HG03571 (cell line): ENCODE data around the gene PARVA.

Experiments used
- ATAC-seq: cut with Tn5 transposase; IDR thresholded peaks from one replicate; pipeline ENCODE4 v1.9.1; 2021; ENCODE audit not compliant: unreplicated experiment

Gene PARVA

GRCh38 chr11:12376259-12377081 is 901 bp upstream of the PARVA start:
- no peak for ATAC-seq

DNA sequence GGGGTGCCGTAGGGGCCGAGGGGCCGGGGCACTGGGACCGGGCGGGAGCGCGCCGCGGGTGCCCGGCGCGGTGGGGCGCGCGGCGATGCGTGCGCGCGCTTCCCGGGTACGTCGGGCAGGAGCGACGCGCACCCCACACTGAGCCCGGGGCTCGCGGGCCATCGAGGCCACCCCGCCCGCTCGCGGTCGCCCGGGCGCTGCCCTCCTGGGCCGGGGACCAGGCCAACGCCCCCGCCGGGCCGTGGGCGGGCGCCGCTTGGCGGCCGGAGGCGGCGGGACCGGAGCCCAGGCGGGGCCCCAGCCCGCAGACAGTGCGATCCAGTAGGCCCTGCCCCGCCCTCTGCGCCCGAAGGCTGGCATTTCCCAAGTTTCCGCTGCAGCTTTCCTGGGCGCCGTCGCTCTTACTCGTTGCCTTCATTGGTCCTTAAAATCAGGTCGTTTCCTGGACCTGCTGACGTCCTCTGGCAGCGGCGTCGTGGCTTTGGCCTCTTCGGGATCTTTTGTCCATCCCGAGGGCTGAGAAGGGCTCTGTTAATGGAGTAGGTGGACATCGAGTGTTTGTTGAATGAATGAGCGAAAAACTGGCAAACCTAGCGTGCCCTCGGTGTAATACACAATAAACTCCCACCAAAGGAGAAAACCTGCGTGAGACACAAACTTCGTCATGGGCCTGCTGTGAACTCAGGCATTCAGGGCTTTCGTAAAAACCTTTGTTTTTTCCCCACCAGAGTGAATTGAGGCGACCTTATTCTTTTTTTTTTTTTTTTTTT is 638 bp downstream of the PARVA start:
- ATAC-seq = no peak

- no peak for ATAC-seq
Measured at GRCh38 chr11:12380565-12381325, 3.4 kb downstream of the PARVA start.

GRCh38 chr11:12381875-12382274 is 4.5 kb downstream of the PARVA start:
- no peak for ATAC-seq

GRCh38 chr11:12382451-12382850 is 5.1 kb downstream of the PARVA start:
- ATAC-seq = no peak

DNA sequence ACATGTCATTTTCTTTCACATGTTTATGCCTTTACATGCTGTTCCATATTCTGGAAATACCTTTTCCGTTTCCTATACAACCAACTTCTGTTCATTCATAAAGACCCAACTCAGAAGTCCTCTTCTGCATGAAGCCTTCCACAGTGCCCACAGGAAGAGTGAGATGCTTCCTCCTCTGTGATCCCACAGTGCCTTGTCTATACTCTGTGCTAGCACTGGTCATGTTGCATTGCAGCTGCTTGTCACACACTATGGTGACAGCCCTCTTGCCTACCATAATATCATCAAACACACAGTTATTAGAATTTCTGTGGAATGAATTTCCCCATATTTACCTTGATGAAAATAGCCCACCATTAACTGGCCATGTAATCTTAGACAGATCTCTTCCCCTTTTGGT is 8.9 kb downstream of the PARVA start:
- ATAC-seq = no peak

DNA sequence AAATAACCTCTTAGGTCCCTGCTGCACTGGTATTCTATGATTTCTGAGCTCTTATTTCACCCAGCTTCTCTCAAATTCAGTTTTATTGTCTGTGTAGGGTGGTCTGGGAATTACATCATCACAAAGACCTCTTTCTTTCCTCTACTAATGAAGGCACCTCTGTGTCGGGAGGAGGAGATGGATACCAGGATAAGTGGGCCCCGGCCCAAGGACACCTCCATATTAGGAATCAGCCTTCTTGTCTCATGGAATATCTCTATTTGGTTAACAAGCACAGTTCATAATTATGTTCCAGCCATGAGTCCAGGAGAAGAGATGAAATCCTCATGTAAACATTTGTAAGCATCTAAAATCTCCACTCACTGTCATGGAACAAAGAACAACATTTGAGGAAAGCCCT is 9.4 kb downstream of the PARVA start:
- ATAC-seq = no peak

DNA sequence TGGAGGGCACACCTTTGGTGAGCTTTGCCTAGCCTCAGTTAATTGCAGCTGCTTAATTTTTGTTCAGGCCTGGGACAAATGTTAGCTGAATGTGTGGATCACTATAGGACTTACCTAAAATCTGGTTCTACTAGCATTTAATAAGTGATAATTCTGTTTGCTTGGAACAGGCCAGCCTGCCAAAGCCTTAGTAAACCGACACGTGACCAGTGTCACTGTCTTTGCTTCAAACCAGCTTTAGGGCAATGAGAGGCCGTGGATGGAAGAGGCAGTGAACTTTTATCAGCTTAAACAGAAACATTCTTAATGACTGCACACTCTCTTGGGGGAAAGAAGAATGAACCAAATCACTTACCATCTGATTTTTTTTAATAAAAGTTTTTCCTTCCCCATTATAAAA is 10.8 kb downstream of the PARVA start:
- ATAC-seq = no peak

DNA sequence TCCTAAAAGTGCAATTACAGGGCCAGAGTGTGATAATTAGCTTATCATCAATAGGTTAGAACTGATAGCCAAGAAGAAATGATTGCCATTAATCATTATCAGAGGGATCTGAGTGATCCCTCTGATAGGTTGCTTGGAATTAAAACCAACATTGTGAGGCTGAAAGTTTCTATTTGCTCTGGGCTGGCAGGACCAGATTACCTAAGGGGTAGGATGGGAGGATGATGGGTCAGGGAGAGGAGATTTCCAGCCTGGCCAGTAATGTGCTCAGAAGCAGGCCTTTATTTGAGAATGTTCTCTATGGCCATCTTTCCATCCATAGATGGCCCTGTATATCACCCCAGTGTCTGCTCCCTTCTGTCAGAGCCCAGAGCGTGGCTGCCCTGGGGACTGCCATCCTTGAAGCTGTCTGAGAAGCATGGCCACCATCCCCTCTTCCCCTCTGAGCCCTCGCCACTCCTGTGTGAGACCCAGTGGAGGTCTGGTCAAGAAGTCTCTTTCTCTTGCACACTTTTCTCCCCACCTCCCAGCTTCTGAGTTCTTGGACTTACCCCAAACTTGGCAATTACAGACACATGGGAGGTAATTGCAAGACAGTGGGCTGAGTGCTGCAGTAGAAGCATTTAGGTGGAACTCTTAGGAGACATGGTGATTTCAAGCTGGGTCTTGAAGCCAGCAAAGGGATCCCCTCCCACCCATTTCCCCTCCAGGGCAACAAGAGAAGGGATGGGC is 11.7 kb downstream of the PARVA start:
- ATAC-seq = no peak

DNA sequence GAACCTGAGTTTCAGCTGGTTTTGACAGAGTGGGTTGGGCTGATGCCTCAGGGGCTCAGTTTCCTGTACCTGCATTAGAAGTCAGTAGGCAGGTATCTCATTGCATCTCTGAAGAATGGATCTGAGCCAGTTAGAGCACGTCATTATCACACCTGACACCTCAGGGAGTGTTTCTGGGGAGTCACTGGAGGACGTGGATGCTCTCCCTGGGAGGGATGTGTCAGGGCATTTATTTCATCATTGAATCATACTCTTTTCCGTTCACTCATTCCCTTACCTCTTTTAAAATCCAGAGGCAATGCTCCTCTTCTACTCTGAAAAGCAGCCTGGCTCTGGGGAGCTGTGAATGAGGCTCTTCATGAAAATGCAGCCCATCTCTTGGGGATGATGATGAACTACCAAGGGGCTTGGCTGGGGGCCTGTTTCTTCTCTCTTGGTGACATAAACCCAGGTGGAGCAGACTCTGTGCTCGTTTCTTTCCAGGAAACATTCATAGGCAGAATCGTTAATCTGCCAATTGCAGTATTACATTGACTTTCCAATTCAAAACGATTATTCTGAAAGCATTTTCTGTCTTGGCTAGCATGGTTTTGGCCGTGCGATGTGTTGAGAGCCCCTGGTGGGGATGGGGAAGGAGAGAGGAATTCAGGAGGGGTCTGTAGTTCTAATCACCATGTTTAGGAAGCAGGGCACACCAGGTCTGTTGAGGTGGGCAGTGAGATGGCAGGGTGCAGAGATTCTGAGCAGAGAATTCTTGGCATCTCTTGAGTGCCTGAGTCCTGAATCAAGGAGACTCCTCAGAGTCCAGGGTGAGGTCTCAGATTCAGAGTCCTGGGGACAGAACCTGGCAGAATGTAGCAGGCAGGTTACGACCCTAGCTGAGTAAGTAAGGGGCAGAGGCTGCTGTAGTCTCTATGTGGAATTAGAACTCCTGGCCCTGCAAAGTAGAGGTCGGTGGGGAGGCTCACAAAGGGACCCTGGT is 12.6 kb downstream of the PARVA start:
- ATAC-seq = no peak

- no peak for ATAC-seq
Measured at GRCh38 chr11:12390687-12391110, 13.3 kb downstream of the PARVA start.

GRCh38 chr11:12392672-12393071 is 15.3 kb downstream of the PARVA start:
- no peak for ATAC-seq

DNA sequence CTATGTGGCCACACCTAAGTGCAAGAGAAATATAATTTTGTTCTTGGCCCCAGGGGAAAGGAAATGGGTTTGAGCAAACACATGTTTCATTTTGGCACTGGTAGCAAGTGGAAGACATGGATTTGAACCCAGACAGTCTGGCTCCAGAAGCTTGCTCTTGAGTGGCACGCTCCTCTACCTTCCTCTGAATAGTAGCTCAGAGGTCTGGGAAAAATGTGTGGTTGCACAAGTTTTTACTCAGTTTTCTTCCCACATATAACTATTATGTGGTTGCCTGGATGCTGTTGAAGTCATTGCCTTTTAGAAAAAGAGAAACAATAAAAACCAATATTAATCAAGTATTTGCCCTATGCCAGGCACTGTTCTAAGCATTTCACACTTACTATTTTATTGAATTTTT is 16.3 kb downstream of the PARVA start:
- no peak for ATAC-seq

DNA sequence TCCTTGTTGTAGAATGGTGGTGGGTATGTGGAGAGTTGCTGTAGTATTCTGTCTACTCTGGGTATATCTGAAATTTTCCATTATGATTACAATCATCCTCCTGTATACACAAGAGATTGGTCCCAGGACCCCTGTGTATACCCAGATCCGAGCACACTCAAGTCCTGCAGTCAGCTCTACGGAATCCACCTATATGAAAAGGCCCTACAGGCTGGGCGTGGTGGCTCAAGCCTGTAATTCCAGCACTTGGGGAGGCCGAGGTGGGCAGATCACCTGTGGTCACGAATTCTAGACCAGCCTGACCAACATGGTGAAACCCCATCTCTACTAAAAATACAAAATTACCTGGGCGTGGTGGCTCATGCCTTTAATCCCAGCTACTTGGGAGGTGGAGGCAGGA is 17.2 kb downstream of the PARVA start:
- ATAC-seq = no peak

GRCh38 chr11:12395333-12395732 is 18.0 kb downstream of the PARVA start:
- ATAC-seq = no peak

- ATAC-seq = no peak
Measured at GRCh38 chr11:12397931-12398334, 20.6 kb downstream of the PARVA start.

DNA sequence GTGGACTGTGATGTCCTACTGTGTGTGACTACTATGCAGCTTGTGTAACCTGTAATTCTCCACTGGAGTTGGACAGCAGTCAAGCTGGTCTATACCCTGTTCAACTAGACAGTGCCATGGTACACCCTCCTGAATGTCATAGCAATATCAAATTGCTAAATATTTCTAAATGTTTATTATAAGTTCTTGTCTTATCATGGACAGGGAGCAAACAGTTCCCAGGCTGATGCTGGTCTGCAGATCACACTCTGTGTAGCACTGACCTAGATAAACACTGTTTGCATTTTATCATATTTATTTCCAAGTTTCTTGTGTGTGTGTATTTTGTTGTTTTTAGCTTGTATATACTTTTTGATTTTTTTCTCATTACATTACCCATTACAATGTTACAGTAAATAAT is 22.0 kb downstream of the PARVA start:
- no peak for ATAC-seq

- no peak for ATAC-seq
Measured at GRCh38 chr11:12402025-12402424, 24.7 kb downstream of the PARVA start.

DNA sequence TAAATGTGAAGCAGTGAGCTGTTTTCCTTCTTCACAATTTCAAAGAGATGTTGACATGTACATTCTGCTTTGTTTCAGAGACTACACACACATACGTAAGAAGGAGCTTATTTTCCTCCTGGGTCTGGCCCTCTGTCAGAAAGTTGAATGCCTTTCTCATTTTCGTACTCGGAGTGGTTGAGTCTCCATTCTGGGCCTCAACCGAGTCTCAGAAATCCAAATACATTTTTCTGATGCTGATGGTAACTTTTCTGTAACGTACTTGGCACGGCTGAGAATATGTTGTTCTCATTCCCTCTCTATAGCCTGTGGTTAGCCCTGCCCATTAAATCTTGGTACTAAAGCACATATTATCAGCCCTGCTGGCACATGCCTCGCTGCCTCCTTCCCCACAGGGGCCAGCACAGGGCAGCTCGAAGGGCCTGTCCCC is 25.3 kb downstream of the PARVA start:
- ATAC-seq = no peak
